PC-3 (cell line): Measurements from ENCODE around the gene ZBTB9.

Source experiments
- EZH2 ChIP-seq: fragments of 300-600 bp; sonication (generic); IDR thresholded peaks from one replicate; pipeline ENCODE4 v1.6.1; 2017; ENCODE audit warnings: antibody characterized with exemption, mild to moderate bottlenecking, low read length; ENCODE audit not compliant: unreplicated experiment
- EZH2phosphoT487 ChIP-seq: fragments of 300-600 bp; sonication (generic); IDR thresholded peaks from 2 replicates; pipeline ENCODE4 v1.6.1; 2018; ENCODE audit warnings: mild to moderate bottlenecking, antibody characterized with exemption, low read length, borderline replicate concordance
- TF ChIP-seq, protein P1 (sequence below): fragments of 300-600 bp; sonication (generic); conservative IDR thresholded peaks from 2 replicates; pipeline ENCODE4 v1.5.1; 2017; ENCODE audit warnings: antibody characterized with exemption, low read depth, mild to moderate bottlenecking, low read length

DNA sequence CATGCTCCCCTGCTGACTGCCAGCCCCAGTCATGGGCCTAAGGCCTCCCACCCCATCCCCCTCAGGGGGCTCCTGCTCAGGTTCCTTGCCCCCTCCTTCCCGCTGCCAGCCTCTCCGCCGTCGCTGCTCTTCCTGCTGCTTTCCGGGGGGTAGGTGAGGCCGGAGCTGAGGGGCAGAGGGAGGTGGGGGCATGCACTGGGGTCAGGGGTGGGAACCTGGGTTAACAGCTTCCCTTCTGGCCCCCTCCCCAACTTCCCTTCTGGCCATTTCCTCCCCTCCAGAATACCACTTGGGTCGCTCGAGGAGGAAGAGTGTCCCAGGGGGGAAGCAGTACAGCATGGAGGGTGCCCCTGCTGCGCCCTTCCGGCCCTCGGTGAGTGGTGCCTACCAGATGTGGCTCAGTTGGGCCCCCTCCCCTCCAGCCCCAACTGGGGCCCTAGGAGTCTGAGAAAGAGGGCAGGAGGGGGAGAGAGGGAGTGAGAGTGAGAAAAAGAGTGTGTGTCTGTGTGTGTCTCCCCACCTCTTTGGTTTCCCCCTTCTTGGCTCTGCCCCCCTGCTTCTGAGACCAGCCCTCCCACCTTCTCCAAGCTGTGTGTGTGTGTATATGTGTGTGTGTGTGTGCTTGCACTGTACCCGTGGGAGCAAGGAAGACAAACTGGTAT, 22.4 kb upstream of the ZBTB9 start:
- TF ChIP-seq, protein P1, sequence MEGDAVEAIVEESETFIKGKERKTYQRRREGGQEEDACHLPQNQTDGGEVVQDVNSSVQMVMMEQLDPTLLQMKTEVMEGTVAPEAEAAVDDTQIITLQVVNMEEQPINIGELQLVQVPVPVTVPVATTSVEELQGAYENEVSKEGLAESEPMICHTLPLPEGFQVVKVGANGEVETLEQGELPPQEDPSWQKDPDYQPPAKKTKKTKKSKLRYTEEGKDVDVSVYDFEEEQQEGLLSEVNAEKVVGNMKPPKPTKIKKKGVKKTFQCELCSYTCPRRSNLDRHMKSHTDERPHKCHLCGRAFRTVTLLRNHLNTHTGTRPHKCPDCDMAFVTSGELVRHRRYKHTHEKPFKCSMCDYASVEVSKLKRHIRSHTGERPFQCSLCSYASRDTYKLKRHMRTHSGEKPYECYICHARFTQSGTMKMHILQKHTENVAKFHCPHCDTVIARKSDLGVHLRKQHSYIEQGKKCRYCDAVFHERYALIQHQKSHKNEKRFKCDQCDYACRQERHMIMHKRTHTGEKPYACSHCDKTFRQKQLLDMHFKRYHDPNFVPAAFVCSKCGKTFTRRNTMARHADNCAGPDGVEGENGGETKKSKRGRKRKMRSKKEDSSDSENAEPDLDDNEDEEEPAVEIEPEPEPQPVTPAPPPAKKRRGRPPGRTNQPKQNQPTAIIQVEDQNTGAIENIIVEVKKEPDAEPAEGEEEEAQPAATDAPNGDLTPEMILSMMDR: no peak
- no peak for TF ChIP-seq EZH2phosphoT487
- no peak for TF ChIP-seq EZH2
